PC-9 (cell line): ENCODE data around the gene ABAT.

Source experiments
- CTCF ChIP-seq: fragments of 200-600 bp; sonication (generic); conservative IDR thresholded peaks from 2 replicates; pipeline ENCODE4 v1.6.1; 2017; ENCODE audit warnings: mixed run types, antibody characterized with exemption, mild to moderate bottlenecking, moderate library complexity
- EZH2 ChIP-seq: fragments of 200-600 bp; sonication (generic); IDR thresholded peaks from 2 replicates; pipeline ENCODE4 v1.8.0; 2017; ENCODE audit warnings: antibody characterized with exemption, low read depth

- no peak for TF ChIP-seq EZH2
- TF ChIP-seq CTCF = no peak
Observed at GRCh38 chr16:8686879-8687278, 12.5 kb downstream of the ABAT start.
